Subcutaneous adipose tissue (tissue), 4 donors: Measurements from ENCODE around the gene TRIM38. TPM values are rescaled to one million over a fixed set of nuclear protein-coding genes. Genes with fewer than 3 reads are reported as not detected.

Experiments
- total RNA-seq, 4 donors: library from RNA; depleted of rRNA; stranded (reverse); fragments of >200 nt; gene quantifications; one replicate each; pipeline ENCODE4 v1.1.0, GENCODE V29; 2016
- TF ChIP-seq, protein P1 (sequence below): fragments of 450-650 bp; IDR thresholded peaks from one replicate; pipeline ENCODE4 v1.5.1; 2016; ENCODE audit warnings: low read depth, mild to moderate bottlenecking, control low read depth, antibody characterized with exemption, moderate library complexity

TRIM38 gene
- total RNA-seq, 4 donors from 2014 or later, result 10.2 to 20.4 (median 11.2) TPM

DNA sequence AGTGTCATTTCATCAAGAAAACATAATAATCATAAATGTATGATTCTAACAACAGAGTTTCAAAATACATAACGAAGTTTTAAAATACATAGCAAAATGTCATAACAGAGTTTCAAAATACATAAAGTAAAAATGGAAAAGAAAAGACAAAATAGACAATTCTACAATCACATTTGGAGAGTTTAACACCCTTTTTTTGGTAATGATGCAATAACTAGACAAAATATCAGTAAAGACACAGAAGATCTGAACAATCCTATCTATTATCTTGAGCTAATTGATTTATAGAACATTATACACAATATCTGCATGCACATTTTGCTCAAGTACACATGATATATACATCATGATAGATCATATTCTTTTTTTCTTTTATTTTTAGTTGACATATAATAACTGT, 18.7 kb upstream of the TRIM38 start:
- TF ChIP-seq, protein P1, sequence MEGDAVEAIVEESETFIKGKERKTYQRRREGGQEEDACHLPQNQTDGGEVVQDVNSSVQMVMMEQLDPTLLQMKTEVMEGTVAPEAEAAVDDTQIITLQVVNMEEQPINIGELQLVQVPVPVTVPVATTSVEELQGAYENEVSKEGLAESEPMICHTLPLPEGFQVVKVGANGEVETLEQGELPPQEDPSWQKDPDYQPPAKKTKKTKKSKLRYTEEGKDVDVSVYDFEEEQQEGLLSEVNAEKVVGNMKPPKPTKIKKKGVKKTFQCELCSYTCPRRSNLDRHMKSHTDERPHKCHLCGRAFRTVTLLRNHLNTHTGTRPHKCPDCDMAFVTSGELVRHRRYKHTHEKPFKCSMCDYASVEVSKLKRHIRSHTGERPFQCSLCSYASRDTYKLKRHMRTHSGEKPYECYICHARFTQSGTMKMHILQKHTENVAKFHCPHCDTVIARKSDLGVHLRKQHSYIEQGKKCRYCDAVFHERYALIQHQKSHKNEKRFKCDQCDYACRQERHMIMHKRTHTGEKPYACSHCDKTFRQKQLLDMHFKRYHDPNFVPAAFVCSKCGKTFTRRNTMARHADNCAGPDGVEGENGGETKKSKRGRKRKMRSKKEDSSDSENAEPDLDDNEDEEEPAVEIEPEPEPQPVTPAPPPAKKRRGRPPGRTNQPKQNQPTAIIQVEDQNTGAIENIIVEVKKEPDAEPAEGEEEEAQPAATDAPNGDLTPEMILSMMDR, result no peak

DNA sequence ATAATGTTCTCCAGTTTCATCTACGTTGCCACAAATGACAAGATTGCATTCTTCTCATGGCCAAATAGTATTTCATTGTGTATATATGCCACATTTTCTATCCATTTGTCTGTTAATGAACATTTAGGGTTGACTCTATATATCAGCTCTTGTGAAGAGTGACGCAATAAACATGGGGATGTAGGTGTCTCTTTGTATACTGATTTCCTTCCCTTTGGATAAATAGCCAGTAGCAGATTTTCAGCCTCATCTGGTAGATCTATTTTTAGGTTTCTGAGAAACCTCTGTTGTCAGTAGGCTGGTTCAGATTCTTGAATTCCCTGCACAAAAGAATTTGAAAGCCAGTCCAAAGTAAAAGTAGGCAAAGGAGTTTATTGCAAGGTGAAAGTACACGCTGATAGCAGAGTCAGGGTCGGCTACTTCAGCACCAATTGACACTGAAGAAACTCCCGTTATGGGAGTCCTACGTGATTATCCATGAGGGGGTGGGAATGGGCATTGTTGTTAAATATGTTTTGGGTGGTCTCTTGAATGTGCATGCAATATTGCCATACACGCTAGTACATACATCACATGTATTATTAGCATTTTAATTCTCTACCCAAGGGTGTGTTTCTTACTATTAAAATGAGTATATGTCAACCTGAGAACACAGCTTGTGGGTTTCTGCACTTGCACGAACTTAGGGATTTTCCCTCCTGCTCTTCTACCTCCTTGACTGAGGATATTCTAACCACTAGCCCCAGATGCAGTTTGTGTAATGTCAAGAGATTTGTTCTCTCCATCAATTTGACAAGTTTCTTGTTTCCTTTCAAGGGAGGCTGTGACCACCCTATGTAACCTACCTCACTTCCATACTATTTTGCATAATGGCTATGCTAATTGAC, 17.7 kb upstream of the TRIM38 start:
- TF ChIP-seq, protein P1, result no peak

DNA sequence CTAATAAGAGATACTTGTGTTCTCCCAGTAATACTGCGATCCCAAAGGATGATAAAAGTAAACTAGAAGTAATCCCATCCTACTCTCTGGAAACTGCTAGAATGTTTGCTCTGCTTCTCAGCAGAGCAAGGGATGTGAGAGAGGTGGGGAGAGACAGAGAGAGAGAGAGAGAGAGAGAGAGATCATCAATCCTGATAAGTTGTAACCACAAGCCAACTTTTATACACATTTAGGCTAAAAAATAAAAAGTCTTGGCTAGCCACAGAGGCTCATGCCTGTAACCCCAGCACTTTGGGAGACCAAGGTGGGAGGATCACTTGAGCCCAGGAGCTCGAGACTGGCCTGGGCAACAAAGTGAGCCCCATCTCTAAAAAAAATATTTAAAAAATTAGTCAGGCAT, 16.0 kb upstream of the TRIM38 start:
- TF ChIP-seq, protein P1, result no peak

DNA sequence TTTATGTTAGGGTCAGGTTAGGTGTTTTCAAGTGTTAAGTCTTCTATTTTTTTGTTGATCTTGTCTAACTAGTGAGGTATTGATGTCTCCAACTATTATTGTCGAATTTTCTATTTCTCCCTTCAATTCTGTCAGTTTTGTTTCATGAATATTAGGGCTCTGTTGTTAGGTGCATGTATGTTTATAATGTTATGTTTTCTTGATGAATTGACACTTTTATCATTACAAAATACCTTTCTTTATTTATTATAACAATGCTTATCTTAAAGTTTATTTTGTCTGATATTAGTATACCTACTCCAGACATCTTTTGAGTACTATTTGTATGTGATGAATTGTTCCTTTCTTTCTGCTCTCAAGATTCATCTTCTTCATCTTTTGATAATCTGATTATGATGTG, 12.9 kb upstream of the TRIM38 start:
- TF ChIP-seq, protein P1, result no peak

DNA sequence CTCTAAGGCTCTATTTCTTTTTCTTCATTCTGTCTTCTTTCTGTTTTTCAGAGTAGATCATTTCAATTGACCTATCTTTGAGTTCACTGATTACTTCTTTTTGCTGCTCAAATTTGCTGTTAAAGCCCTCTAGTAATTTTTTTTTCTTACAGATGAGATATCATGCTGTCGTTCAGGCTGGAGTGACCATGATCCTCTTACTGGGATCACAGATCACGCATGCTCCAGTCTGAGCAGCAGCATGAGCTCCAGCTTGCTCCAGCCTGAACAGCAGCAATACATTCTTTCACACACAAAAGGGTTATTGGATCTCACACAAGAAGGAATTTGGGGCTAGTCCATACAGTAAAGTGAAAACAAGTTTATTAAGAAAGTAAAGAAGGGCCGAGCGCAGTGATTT, 12.3 kb upstream of the TRIM38 start:
- TF ChIP-seq, protein P1, result no peak

DNA sequence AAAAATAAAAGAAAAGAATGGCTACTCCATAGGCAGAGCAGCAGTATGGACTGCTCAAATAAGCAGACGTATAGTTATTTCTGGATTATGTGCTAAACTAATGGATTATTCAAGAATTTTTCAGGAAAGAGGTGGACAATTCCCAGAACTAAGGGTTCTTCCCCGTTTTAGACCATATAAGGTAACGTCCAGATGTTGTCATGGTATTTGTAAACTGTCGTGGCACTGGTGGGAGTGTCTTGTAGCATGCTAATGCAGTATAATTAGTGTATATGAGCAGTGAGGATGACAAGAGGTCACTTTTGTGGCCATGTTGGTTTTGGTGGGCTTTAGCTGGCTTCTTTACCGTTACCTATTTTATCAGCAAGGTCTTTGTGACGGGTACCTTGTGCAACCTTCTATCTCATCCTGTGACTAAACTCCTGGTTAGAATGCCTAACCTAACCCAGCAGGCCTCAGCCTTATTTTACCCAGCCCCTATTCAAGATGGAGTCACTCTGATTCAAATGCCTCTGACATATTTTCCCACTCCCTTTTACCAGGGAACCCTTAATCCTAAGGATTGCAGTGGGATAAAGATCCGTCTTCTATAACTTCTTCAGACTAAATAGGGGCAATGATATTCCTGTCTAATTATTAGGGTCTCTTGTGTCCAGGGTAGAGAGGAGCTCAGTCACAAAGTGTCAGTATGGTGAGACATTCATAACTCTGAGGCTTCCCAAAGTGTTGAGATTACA, 11.1 kb upstream of the TRIM38 start:
- TF ChIP-seq, protein P1, result no peak

DNA sequence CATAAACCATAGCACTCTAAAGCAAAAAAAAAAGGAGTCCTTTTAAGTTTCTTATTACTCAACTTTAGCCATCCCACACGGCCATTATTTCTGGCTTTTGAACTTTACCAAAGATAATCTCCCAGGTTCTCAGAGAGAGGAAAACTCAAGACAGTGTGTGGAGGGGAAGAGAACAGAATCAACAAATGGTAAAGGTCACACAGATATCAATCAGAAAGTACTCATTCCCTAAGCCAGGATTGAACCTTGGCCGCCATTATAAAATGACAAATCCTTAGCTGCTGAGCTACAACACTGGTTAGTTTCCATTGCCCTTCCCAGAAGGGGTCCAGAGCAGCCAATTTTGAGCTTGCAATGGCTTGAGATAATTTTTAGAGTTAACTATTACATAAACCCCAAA, 10.1 kb upstream of the TRIM38 start:
- TF ChIP-seq, protein P1, result no peak
